ENCODE results near the gene RIT1.

RIT1 gene

GRCh38 chr1:155850345-155850744 lies 60.8 kb downstream of the RIT1 start:
- DNase-seq, result no peak

- no peak for DNase-seq
Observed at GRCh38 chr1:155847823-155848529, 63.2 kb downstream of the RIT1 start.

All from MV-4-11 (cell line).